Activated gamma-delta T cell treated with anti-CD3 and anti-CD28 coated beads, Interleukin-2, amount 50 U/mL, for 16 hours (primary cell): ENCODE data around the gene LRRC8D.
"Not testable (repeated sequence)": the region's sequence is repeated elsewhere in the genome, so short reads cannot be mapped to it uniquely, and the experiment has no call there.

Source experiments
- DNase-seq: peaks from one replicate; pipeline ENCODE4 v3.0.0-alpha.2; 2020; ENCODE audit warnings: low read depth

The LRRC8D gene

DNA sequence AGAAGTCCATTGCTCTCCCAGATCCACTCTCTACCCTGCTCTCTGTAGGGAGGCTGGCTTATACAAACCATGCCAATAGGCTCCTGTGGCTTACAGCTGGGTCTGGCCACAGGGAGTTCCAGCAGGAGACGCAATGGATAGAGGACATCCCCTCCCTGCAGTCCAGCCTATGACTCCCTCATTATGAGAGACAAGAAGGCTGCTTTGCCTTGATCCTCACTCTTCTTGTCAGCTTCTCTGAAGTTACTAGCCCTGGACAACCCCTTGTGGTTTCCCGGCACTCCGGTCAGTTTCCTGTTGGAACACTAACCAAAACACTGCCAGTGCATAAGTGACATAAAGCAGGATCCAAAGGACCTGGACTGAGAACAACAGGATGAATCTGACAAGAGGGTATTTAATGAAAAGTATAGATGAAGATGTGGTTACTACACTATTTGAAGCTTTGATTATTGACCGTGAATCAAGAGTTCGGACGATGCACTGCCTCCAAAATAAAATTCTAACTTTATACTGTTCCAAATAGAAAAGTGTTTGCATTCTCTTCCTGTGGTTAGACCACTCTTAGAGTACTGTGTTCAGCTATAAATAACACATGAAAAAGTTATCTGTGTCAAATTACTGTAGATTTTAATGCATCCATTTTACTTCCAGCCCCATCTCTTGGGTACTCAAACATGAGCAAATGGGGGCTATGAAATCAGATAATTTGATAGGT lies 141.4 kb downstream of the LRRC8D start:
- DNase-seq = no peak

DNA sequence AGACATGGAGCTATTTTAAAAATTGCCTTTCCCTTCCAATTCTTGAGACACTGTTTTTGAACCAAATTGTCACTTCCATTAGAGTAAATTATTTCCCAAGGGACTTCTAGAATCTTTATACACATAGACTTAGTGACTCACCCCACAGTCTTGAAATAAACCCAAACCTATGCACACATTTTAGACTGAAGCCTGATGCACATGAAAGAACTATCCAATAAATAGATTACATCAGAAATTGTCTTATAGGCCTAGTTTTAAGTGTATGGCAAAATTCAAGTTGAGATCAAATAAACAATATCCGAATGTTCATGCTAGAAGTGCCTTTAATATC lies 141.9 kb downstream of the LRRC8D start:
- no peak for DNase-seq

DNA sequence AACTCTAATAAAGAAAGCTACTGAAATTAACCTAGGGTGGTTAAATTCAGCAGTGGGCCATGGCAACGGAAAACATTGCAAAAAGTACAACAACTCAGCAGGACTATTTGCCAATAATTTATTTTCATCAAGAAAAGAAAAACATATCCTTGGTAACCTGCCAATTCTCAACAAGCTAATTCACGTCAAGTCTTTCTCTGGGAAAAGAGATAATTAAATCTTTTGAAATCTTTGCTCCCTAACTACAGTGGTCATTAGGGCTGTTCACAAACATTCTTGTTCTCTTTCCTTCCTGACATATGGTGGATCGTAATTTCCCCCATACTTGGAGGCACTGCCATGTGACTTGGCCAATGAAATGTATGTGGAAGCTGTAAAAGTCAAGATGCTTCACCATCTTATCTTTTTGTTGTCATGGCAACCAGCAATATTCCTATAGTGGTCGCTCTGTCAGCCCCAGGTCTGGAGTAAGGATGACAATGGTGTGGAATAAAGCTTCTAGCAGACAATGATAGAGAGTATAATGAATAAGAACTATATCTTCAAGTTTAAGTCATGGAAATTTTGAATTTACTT lies 144.4 kb downstream of the LRRC8D start:
- DNase-seq = no peak

DNA sequence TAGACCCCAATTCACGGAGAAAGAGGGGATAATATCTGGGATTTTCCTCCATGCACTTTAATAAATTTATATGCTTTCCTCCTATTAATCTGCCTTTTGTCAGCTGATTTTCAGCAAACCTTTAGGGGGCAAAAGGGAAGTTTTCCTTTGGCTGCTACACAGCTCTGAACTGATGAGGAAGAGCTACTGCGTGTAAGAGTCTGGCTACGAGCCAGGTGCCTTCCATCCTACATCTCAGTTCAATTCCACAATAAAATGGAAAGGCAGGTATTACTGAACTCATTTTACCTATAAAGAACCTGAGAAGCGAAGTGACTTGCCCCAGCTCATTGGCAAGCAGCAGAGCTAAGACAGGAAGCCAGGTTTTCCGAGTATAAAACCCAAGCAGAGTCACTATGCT lies 145.8 kb downstream of the LRRC8D start:
- no peak for DNase-seq

DNA sequence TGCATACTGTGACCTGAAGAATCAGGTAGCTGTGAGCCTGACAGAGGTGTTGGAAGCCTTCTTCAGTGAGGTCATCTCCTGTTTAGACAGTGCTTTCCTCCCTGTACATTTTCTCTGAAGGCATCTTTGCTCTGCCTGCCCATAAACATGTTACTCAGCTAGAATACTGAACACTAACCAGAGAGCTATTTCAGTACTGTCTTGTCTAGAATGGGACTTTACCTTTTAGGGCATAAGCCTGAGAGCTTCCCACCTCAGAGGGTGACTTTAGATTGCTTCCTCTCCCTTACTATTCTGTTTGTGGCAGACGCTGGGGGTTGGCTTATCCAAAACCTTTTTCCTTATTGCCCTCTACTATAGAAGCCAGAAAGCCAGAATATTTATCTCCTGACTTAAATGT lies 150.8 kb downstream of the LRRC8D start:
- DNase-seq = no peak

DNA sequence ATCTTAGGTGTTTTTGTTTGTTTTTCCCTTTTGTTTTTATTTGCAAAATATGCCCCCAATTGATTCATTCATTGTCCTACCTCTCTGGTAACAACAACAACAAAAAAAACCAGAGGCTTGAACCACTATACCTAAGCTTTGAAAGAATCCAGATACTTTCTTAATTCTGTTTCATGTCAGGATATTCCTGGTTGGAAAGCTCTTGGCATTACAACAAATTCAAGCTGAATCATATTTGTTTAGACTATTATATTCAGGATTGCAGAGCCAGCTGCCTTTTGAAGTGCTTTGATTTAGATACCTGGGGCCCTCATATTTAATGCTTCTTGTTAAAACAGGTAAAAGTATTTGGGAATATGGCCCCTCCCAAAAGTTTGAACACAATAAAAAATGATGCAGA lies 151.2 kb downstream of the LRRC8D start:
- DNase-seq = no peak

- no peak for DNase-seq
Observed at GRCh38 chr1:89973471-89974127, 152.8 kb downstream of the LRRC8D start.

DNA sequence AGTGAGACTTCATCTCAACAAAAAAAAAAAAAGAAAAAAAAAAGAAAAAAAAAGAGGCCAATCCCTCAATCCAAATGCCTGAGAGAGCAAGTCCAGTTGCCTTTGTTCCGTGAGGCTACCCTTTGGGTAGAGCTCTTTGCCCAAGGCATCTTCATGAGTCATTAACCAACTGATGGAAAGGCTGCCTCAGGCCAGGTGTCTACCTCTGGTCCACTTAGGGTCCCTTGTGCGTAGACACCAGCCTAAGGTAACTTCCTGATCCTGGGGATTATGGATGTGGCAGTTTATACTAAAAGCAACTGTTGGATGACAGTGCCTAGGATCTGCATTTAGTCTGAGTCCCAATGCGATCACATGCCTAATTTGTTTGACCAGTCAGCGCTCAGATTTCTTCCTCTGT lies 153.4 kb downstream of the LRRC8D start:
- DNase-seq = no peak

GRCh38 chr1:89974696-89975470 lies 154.1 kb downstream of the LRRC8D start:
- DNase-seq = no peak

- DNase-seq = no peak
Observed at GRCh38 chr1:89975540-89976125, 154.8 kb downstream of the LRRC8D start.

GRCh38 chr1:89978755-89979154 lies 157.9 kb downstream of the LRRC8D start:
- no peak for DNase-seq

GRCh38 chr1:89980605-89981004 lies 159.8 kb downstream of the LRRC8D start:
- DNase-seq = no peak

DNA sequence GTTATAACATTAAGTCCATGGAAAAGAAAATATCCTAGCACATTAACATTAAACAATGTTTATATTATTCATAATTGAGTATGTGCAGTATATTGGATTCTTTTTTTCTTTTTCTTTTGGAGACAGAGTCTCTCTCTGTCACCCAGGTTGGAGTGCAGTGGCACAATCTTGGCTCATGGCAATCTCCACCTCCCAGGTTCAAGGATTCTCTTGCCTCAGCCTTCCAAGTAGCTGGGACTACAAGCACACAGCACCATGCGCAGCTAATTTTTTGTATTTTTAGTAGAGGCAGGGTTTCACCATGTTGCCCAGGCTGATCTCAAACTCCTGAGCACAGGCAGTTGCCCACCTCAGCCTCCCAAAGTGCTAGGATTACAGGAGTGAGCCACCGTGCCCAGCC lies 162.0 kb downstream of the LRRC8D start:
- not testable (repeated sequence) for DNase-seq

GRCh38 chr1:89984564-89985116 lies 163.8 kb downstream of the LRRC8D start:
- DNase-seq = not testable (repeated sequence)

DNA sequence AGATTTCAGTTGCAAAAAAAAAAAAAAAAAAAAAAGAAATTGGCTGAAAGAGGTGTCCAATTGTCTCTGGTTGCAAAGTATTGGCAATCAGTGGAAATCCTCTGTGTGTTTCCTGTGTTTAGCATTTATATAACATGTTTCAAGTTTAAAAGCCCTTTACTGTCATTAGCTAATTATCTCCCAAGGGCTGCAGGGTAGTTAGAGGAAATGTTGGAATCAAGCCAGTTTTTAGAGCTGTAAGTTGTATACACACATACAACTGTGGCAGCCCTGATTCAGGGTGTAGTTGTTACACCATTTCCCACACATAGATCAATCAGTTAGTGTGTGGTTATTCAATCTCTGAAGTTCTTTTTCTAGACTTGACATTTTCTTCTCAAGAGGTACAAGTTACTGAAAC lies 165.2 kb downstream of the LRRC8D start:
- no peak for DNase-seq
